Inflammatory macrophage treated with lipopolysaccharide for 4 hours (primary cell): Measurements from ENCODE around the gene ASCL1.

ENCODE experiments used
- DNase-seq: peaks from one replicate; pipeline ENCODE4 v3.0.0-alpha.2; 2020

Gene ASCL1

DNA sequence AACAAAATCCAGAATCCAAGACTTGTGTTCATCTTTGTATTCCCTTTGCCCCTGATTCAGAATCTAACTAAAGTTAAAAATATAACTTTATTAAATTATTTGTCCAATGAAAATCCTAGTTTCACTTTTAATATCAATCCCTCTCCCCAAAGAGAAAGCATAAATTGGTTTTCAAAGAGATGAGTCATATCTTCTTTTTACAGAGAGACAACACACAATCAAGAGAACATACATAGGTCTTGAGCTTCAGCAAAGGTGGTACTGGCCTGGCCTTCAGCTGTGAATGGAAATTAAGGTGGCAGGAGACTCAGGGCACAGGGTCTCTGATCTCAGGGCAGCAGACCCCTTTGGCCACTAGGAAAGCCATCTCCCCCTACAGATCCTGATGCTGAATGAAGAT is 4.3 kb upstream of the ASCL1 start:
- no peak for DNase-seq

DNA sequence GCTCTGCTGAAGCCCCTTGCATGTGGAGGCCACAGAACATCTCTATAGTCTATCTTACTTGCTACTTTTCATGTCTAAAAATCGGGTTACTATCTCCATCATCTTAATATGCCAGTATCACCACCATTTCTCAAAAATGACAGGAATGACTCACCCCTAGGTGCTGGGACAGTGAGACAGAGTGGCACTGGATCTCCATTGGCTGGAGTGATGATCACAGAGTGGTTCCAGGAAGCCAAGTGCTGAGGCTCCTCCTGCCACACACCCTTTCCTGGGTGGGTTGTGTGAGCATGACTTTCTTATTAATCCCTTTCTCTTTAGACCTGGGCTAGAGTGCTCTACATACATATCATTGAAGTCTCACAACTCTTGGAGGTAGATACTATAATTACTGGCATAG is 3.3 kb upstream of the ASCL1 start:
- DNase-seq, result no peak

DNA sequence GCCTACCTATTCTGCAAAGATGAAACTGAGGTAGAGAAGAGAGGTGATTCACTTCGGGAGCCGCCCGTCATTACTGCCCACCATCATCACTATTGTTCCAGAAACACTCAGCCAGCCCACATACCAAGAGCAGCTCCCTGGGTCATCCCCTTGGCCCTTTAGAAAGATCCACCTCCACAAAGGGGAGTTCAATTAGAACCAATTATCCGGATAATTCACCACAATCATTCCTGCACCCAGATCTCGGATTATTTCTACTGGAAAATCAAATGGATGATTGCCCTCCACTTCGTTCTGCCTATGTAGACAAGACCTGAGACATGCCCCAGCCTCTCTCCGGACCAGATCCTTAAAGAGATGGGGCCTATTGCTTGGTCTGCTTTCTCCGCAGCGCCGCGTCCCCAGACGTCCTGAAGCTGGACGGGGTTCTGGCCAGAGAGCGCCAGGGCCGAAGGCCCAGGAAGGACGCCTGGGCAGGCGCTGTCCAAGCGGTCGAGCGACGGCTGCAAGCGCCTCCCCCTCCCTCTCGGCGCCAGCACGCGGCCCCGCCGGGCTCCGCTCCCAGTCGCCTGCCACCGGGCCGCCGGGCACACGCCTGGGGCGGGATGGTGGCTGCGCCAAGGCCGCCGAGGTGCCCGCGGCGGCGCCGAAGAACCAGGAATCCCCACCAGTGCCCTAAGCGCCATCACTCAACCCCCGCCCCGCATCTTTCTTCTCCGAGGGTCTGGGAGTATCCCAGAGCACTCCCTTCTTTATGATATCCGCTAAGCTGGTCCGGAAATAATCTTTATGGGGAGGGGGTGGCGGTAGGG is 1.3 kb upstream of the ASCL1 start:
- no peak for DNase-seq

DNA sequence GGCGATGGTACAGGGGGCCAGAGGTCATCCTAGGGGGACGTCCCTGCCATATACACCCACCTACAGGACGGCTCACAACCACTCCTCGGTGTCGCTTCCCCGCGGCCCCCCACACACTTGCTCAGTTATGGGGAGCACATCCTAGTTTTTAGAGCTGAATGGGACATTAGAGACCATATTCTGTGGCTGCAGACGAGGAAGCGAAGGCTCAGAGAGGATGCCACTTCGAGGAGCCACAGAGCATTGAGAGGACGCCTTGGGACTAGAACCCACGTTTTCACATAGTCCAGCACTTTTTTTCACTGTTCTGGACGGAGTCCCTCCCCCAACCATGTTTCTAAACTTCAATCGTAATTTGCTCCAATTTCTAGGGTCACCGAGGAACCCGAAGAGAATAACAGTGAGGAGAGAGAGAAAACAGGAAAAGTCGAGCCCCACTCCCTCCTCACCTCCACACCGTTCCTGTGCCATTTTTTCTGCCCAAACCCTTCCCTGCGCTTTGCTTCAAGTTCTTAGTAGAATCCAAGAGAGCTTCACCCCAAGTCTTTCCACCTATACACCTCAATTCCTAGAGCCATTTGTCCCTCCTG is 641 bp upstream of the ASCL1 start:
- DNase-seq, result no peak

DNA sequence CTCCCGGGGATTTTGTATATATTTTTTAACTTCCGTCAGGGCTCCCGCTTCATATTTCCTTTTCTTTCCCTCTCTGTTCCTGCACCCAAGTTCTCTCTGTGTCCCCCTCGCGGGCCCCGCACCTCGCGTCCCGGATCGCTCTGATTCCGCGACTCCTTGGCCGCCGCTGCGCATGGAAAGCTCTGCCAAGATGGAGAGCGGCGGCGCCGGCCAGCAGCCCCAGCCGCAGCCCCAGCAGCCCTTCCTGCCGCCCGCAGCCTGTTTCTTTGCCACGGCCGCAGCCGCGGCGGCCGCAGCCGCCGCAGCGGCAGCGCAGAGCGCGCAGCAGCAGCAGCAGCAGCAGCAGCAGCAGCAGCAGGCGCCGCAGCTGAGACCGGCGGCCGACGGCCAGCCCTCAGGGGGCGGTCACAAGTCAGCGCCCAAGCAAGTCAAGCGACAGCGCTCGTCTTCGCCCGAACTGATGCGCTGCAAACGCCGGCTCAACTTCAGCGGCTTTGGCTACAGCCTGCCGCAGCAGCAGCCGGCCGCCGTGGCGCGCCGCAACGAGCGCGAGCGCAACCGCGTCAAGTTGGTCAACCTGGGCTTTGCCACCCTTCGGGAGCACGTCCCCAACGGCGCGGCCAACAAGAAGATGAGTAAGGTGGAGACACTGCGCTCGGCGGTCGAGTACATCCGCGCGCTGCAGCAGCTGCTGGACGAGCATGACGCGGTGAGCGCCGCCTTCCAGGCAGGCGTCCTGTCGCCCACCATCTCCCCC is 777 bp downstream of the ASCL1 start:
- DNase-seq, result no peak

DNA sequence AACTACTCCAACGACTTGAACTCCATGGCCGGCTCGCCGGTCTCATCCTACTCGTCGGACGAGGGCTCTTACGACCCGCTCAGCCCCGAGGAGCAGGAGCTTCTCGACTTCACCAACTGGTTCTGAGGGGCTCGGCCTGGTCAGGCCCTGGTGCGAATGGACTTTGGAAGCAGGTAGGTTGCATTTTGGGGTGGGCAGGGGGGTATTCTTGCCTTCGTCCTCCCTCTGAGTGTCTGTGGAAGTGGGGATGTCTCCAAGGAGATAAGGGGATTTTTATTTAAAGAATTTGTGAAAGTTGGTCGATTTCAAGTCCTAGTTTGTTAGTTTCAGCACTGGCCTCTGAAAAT is 1.3 kb downstream of the ASCL1 start:
- no peak for DNase-seq

DNA sequence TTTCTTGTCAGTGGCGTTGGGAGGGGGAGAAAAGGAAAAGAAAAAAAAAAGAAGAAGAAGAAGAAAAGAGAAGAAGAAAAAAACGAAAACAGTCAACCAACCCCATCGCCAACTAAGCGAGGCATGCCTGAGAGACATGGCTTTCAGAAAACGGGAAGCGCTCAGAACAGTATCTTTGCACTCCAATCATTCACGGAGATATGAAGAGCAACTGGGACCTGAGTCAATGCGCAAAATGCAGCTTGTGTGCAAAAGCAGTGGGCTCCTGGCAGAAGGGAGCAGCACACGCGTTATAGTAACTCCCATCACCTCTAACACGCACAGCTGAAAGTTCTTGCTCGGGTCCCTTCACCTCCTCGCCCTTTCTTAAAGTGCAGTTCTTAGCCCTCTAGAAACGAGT is 1.9 kb downstream of the ASCL1 start:
- DNase-seq, result no peak

DNA sequence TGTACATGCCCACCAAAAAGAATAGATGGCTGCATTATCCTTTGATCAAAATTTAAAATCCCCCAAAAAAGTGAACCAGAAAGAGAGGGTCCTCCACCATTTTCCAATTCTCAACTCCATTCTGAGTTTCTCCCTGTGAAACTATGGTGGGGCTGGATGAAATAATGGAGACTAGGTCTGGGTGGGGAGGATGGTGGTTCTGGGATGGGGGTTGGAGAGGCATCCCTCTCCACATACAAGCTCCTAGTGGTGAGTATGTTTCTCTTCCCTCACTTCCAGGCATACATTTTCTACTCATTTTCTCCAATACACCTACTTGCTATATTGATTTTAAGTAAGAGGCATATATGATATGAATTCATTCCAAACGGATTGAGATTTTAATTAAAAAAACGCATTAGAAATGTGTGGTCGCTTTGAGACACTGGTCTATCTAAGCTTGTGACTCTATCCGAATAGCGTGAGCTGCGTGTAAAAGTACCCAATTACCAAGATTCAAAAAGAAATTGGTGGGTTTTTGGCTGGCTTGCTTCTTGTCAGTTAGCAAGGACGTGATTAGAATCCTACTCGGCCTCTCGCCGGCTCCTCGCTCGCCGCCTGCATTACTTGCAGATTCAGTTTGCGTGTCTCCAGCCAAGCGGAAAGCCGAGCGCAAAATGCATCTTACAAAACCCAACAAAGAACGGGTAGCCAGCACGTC is 3.4 kb downstream of the ASCL1 start:
- no peak for DNase-seq

DNA sequence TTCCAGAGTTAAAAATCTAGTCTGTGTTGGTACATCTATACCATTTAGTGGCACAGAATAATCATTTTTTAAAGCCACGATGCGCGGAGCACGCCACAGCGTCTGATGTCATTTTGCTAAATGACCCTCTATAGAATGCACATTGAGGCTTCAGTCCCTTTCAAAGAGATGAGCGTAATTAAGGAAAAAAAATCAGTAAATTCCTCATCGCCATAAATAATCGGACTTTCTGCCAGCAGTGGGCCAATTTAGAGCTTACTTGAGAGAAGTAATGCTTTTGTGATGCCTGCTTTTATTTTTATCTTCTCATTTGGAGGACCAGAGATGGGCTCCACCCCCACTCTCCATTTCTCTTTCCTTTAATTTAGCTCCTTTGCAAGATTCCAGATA is 4.0 kb downstream of the ASCL1 start:
- DNase-seq, result no peak

DNA sequence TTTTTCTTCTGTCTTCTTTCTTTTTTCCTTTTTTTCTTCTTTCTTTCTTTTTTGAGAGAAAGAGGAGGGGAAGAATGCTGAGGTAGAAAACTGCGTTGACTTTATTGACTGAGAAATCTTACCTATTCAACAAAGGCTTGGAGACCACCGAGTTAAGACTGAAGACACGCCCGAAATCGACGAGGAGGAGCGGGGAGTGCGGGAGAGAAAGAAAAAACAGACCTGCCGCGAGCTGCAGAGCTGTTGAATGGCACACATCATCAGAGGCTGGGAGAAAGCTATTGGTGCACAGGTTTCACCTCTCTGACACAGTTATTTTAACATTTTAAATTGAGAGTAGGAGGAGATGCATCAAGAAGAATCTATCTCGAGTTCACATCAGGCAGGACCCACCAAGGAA is 5.1 kb downstream of the ASCL1 start:
- no peak for DNase-seq

DNA sequence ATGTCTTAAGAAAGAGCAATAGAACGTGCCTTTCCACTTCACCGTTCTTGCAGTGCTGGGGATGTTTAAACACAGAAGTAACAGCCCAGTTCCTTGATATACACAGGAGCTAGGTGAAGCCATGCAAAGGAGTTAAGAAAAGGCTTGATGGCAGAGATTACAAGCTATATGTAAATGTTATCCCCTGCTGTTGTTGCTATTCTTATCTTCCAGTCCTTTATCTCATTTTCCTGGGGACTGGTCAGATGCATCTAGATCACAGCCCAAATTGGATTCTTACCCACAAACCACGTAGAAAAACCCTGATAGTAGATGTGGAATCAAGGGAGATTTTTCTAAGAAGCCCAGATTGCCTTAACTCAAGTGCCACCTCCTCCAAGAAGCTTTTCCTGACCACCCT is 5.5 kb downstream of the ASCL1 start:
- DNase-seq, result no peak

DNA sequence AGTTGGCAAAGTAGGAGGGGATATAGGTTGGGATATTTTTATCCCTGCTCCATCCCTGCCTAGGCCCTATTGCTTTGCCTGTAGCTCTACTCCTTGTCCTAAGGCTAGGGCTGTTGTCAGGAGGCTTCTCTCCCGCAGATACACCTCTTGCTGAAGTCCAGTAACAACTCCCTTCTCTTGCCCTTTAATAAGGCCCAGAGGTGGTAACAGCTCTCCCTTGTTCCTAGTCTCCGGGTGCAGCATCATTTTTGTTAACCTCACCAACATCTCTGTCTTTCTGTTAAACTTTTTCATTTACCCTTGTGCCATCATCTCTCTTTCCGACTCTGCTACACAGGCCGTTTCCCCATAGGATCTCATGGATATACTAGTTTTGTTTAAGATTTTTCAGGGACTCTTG is 6.3 kb downstream of the ASCL1 start:
- no peak for DNase-seq

DNA sequence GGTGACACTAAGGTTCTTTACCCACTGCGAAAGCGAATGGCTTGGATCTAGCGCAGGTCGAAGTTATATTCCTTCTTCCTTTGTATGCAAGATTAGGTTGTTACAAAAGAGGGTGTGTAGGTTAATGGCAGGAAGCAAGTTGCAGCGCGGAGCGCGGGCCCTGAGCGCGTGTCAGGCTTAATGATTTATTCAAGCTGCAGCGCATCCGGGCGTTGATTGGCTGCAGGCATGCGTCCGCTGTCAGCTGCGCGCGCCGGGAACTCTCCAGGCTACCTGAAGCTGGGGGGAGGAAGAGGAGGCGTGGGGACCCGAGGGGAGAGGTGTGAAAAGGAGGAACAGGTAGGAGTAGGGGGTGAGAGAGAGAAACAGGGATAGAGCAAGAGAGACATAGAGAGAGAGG is 7.4 kb downstream of the ASCL1 start:
- DNase-seq, result no peak

DNA sequence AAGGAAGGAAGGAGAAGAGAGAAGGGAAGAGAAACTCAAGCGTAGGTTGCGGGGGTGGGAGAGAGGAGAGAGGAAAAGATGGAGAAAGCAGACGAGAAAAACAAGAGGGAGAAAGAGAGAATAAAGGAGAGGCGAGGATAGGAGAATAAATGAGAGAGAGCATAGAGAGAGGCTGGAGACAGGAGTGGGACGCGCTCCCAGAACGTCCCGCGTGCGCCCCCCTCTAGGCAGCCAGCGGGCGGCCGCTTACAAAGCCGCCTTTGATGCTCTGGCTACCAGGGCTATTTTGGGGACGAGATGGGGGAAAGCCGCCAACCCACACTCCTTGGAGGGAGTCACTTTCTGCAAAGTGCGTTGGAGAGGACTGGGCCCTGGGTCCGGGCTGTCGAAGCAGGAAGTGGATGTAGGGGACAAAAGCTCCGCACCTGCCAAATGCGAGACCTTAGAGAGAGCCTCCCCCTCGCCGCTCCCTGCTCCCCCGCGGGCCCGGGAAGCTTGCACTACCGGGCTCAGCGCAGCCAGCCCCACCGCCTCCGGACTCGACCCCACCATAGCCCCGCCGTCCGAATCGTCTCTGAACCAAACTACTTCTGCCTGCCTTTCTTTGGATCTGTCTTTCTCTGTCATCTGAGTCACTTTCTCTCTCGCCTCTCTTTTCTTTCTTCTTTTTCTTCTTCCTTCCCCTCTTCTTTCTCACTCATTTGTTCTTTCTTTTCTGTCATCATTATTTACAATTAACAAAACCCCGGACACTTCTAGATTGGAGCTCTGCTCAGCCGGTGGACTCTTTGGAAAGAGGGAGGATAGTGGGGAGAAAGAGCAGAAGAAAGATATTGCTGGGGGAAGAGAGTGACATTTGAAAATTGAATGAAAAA is 8.0 kb downstream of the ASCL1 start:
- DNase-seq, result no peak

DNA sequence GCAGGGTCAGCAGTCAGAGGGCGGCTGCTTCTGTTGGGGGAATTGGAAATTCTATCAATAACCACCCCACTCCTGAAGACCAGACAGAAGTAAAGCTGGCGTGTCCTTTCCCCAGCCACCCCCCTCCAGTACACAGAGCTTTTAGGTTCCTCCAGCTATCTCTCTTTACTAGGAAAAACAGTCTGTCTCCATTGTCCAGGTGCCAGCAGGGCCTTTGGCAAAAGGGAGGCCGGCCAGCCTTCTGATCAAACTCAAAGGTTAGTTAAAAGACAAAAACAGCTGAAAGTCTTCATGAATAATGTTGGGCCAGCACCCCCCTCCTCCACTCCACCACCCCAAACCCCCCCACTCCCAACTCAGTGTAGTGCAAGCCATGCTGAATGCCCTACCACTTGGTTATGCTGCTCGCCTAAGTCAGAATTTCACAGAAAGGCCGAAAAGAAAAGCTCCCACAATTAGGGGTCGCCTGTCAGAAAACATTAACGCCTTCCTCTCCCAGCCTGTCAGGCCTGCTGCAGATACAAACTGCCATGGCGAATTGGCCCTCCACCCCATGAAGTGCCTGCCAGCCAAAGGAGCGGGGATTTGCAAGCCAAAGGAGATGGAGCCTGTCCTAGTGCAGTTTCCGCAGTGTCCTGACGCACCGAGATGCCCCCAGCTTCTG is 8.9 kb downstream of the ASCL1 start:
- no peak for DNase-seq

DNA sequence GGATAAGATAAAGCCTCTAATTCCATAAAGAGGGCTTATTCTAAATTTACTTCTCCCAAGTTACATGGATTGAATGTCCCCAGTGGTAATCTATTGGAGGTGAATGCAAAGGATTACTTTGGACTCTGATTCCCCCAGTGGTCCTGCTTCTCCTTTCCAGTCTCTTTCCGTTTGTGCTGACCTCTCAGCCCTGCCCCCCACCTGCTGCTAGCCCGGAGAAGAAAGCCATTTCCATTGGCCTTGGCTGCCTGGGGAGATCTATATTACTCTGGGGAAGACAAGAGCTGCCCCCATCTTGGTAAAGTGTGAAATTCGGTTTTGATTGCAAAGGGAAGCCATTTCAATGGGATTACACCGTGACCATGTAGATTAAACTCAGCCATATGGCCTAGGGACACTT is 13.3 kb downstream of the ASCL1 start:
- no peak for DNase-seq

DNA sequence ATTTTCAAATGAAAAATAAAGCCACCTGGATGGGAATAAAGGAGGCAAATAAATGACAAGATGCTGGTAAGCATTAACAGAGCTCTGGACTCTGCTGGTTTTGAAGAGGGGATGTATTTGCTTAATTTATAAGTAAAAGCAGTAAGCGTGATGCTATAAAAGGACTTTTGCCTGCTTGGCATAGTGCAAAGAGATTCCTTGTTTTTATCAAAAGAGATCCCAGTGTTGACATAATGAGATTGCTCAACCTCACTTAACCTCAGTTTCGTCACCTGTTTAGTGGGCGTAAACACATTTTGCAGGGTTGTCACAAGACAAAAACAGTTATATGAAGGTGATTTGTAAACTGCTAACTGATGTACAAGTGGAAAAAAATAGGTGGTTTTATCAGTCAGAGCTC is 13.8 kb downstream of the ASCL1 start:
- DNase-seq, result no peak

DNA sequence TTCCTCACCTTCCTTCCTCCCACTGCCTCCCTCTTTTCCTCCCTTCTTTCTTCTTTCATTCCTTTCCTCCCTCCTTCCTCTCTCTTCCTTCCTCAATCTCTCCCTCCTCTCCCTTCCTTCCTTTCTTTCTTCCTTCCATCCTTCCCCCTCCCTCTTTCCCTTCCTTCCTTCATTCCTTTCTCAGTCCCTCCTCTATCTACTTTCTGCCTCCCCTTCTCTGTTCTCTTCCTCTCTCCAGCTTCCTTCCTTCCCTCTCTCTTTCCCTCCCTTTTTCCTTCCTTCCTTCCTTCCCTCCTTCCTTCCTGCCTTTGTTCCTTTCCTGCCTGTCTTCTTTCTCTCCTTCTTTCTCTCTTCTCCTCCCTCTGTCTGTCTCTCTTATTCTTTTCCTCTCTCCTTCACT is 16.1 kb downstream of the ASCL1 start:
- DNase-seq, result no peak

DNA sequence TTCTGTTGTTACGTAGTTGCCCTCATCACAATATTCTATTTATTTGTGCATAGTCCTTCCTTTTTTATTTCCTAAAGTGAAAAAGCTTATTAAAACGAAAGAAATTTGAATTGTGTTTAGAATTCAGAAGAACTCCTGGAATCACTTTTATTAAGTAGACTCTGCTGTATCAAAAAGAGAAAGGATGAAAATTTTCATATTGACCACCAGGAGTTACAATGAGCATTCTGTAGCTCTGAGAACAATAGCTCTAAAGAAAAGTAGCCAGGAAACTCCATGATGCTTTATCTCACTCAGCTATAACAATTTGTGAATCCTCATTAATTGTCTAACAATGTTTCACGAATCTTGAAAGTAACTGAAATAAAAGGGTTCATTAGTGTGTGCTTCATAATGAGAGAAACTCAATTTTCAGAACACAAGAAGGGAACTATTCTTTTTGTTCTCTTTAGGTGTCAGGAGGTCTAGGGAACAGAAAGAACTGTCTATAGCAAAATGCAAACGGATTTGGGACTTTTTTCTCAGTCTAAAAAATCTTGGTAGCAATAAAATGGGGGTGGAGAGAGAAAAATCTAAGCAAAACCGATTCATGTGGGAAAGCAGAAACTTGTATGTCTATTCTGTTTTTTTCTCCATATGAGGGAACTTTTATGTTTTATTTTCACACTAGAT is 19.3 kb downstream of the ASCL1 start:
- DNase-seq, result no peak

DNA sequence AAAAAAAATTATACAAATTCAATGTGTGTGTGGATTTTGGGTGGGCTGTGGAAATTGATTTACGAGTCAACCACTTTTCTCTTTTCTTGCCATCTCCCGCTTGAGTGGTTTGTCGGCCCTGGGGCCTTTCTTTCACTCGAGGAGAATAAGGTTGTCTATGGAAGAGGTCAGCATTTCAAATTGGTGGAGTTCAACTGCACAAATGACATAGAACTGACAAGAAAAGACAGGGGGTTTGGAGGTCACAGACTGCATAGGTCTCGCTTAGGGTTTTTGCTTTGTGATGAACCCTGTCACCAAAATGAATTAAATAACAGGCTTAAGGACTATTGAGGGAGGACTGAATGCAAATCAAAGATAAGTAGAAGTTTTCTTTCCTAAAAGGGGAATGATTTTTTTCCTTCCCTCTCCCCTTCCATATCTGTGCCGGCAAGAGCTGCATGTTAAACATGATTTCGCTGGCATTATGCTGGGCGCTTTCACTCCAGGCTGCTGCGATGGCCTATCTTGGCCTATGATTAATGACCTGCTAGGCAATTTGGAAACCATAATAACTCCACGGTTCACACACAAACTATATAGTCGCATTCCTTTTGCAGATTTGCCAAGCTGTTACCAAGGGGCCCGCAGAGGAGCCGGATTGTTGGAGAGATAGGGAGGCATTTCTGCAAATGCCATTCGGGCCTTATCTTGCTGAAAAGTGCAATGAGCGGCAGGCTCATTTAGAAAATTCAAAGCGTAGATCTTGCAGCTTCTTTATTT is 20.7 kb downstream of the ASCL1 start:
- DNase-seq, result no peak

DNA sequence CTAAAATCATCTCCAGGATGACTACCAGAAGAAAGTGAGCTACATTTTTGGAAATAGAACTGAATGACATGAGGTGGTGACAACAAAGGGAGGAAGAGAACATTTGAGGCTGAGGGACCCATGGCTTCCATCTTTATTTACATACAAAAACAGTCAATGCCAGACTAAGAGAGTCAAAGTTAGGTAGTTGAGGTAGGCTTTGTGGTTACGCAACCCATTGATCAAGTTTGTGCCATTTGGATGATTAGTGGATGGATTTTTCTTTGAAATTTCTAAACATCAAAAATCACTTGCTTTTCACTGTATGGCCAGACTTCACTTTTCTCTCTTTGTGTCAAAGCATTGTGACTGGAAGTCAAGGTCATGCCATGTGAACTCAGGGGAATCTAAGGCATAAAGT is 22.9 kb downstream of the ASCL1 start:
- DNase-seq, result no peak
